HTR-8/SVneo (cell line): Measurements from ENCODE around the gene ACSM6.

Experiments used
- DNase-seq: peaks from one replicate; pipeline ENCODE4 v3.0.0; 2011; ENCODE audit warnings: low spot score, mixed read lengths; ENCODE audit not compliant: insufficient read length
- FAIRE-seq: peaks from 2 replicates; lab custom pipeline; 2011; peaks lifted over from hg19 to GRCh38; lab: Jason Lieb, UNC

ACSM6 gene

DNA sequence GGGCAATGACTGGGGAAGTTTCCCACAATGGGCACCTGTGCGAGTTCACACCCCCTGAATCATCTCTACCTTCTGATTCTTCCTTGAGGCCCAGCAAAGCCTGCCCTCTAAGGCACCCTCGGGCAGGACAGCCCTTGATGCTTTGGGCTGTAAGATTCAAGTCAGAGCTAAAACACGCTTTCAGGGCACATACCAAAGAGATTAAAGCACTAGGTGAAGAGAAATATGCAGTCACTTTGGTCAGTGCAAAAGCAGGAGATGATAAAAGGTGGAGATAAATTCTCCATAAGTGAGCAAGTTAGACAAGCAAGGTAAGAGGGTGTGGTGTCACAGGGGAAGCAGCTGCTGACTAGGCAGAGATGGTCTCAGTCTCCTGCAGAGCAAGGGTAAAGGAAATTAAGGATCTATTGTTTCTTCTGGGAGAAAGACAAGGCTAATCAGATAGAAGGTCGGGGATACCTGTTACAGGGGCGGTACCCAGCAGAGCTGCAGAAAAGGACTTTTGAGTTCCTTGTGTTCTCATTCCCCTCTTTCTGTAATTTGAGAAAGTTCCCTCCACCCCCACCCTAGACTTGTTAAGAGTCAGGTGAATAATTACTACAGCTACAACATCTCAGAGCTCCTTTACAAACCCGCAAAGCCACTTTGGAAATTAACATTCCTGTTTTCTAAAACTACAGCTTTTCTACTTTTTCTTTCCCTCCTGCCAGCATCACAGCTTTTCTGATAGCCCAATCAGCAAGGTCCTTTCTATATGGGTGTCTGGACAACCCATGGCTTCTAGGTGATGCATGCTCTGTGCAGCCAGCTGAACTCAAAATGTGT is 70.4 kb downstream of the ACSM6 start:
- DNase-seq (no peak), FAIRE-seq (no peak)

DNA sequence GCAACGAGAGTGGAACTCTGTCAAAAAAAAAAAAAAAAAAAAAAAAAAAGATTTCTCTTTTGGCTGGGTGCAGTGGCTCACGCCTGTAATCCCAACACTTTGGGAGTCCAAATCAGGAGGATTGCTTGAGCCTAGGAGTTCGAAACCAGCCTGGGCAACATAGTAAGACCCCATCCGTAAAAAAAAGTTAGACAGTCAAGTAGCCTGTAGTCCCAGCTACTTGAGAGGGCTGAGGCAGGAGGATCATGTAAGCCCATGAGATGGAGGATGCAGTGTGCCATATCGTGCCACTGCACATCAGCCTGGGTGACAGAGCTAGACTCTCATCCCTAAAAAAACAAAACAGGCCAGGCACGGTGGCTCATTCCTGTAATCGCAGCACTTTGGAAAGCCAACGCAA is 71.5 kb downstream of the ACSM6 start:
- FAIRE-seq = no peak

DNA sequence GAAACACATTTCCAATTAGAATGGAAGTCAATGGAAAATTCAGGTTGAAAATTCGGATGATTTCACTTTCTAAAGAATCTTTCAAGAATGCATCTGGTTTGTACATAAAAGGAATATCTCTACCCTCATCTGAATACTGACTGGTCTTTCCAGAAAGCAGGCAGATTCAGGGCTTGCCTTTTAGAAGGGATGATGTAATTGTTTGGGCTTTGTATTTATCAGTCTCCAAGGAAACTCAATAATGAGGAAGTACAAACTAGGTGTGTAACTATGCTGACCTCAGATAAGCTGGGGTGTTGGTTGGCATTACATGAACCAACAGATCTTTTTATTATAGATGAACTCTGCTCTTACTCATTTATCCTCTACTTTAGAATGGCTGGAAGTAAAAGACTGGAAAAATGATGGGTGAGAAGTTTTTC is 72.6 kb downstream of the ACSM6 start:
- DNase-seq (peak; percentile 48), FAIRE-seq (no peak)

More for the DNA sequence above, 71.5 kb downstream of the ACSM6 start:
- DNase-seq = no peak

DNA sequence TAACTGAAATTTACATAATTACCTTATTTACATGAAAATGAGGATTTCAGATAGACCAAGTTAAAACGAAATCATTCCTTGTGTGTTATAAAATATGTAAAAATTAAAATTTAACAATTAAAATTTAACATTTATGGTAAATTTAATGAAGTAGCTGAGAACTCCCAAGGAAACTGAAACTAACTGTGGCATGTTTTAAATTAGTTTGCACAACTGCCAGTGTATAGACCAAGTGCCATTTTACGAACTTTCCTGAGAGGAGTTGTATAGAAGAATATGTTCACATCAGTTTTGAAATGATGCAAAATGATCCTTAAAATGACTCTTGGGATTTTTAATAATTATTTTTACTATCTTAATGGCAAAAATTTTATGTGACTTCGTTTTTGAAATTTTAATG is 73.2 kb downstream of the ACSM6 start:
- DNase-seq (no peak), FAIRE-seq (no peak)

DNA sequence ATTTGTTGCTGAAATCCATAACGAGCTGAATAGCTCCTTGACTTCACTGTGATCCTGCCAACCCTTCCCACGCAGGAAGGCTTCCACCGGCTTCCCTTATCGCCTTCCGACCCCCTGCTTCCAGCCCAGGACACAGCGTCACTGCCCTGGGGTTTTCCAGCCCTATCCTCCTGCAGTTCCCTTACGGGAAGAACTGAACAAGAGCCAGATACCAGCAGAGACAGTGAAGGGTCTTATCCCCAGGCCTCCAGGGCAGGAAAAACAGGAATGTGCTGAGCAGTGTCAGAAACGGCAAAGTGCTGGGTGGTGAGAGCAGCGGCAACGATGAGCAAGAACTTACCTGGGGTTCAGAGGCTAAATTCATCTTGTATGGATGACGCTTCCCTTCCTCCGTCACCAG is 74.4 kb downstream of the ACSM6 start:
- DNase-seq (no peak), FAIRE-seq (no peak)

DNA sequence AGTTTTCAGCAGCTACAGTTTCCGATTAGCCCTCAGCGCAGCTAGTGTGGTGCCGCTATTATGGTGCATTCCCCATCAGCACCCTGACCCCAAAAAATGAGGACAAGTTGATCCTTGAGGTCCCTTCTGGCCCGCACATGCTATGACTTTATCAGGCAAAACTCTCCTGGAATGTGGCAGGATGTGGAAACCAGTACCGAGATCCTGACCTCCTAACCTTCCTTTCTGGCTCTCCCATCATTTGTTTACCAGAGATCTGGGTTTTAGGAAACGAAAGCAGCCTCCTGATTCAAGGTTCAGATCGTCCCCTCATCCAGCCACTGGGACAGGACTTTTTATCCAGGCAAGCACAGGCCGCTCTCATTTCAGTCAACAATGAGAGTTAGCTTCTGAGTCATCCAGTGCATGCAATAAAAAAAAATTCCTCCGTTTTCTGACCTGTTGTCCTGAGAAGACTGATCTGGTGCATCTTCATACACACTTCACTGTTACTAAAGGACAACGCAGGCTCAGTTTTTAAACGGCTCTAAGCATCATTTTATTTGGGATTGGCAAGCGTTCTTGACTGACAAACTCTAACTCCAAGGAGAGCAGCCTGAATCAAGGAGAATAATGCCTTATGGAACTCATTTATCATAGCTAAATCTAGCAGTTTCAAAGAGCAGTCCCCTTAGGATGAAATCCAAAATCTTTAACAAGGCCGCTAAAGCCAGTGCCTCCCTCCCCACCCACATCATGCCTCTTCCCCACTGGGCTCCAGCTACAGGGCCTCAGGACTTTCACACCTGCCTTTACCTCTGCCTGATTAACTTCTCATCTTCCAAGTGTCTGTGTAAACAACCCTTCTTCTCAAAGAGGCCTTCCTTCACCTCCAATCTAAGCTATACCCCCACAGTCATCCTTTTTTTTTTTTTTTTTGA is 79.6 kb downstream of the ACSM6 start:
- no peak for FAIRE-seq
- peak; percentile 73 for DNase-seq

DNA sequence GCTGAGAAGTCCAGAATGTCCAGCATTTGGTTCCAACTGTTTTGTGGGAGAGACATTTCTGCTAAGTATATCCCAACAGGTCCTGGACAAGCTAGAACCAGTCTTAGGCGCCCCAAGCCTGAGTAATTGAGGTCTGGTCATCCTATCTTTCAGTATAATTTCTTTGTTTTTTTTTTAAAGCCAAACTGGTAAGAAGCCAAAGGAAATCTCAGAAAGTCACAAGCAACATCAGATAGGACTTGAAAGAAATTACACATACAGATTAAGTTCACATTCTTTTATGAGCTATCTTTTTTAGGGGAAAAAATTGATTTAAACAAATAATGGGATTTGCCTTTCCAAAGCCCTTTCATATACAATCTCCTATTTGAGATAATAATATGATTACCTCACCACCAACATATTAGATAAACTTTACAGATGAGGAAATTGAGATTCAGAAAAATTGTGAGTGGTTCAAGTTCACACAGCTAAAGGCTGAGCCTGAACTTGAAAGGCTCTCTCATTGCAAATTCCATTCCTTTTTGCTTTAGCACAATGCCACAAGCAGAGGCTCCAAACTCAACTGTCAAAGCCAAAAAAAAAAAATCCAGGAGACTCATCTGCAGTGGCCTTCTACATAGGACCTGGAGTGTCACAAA is 81.8 kb downstream of the ACSM6 start:
- DNase-seq (no peak), FAIRE-seq (no peak)

DNA sequence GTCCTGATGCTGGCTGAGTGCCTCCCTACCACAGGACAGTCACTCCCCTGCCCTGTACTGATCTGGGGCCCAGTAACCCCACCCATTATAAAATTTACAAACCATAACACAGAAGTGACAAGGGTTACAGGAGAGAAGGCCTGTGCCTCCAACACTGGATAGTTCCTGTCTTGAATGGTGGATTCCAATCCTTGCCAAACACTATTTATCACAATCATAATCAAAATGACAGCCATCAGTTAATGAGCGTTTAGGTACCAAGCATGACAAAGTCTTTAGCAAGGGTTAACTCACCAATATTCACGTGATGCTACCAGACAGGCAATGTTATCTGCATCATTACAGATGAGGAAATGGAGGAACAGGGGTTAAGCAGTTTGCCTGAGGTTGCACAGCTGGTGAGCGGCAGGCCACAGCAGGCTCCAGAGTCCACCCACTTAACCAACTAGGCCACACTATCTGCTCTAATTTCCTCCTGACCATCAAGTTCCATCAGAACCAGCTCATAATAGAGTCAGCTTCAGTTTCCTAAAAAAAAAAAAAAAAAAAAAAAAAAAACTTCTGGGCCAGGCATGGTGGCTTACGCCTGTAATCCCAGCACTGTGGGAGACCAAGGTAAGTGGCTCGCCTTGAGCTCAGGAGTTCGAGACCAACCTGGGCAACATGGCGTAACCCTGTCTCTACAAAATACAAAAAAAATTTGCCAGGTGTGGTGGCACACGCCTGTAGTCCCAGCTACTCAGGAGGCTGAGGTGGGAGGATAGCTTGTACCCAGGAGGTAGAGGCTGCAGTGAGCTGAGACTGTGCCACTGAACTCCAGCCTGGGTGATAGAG is 82.5 kb downstream of the ACSM6 start:
- no peak for DNase-seq
- FAIRE-seq = no peak

DNA sequence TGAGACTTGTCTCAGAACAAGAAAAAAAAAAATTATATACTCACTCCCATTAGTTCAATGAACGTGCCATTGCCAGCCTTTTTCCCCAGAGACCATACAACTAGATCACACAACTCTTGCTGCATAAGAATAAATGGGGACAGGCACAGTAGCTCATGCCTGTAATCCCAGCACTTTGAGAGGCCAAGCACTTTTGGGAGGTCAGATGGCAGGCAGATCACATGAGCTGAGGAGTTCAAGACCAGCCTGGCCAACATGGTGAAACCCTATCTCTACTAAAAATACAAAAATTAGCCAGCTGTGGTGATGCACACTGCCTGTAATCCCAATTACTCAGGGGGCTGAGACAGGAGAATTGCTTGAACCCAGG is 83.1 kb downstream of the ACSM6 start:
- DNase-seq (no peak), FAIRE-seq (no peak)

DNA sequence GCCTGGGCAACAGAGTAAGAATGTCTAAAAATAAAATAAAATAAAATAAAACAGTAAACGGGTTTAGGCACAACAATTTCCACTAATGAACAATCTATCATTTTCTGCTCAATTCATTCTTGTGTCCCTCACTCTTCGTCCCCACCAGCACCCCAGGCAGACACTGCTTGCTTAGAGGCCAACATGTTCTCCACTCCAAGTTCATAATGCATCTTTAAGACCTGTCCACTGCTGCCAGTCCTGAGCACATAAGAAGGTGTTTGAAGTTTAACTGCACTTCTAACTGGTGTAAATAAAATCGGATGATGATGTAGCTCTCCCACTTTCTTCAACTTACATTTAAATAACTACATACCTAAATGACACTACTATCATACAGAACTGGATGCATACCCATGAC is 83.6 kb downstream of the ACSM6 start:
- FAIRE-seq (no peak), DNase-seq (no peak)
